Tibial artery (tissue), 4 donors: ENCODE data around the gene TGIF2.

ENCODE experiments used
- DNase-seq, 2 donors: peaks; one replicate each; pipeline ENCODE4 v3.0.0-alpha.2; 2019
- H3K27ac ChIP-seq, 2 donors: fragments of 200-600 bp; sonication (generic) in 1 of 2; 1 replicate in 1 of 2; 2 replicates in 1 of 2; pipeline ENCODE4 v1.5.1; 2018 to 2019; ENCODE audit warnings: mild to moderate bottlenecking in 1 of 2
- H3K27me3 ChIP-seq, 2 donors: fragments of 200-600 bp; sonication (generic) in 1 of 2; one replicate each; pipeline versions ENCODE4 v1.5.1 to v1.6.0; 2016 to 2019
- H3K36me3 ChIP-seq, 3 donors: fragments of 200-600 bp; sonication (generic) in 2 of 3; one replicate each; pipeline ENCODE4 v1.5.1; 2016 to 2019; ENCODE audit warnings: mild to moderate bottlenecking in 2 of 3
- H3K4me1 ChIP-seq, 4 donors: fragments of 200-600 bp; sonication (generic) in 2 of 4; 1 replicate in 3 of 4; 2 replicates in 1 of 4; pipeline ENCODE4 v1.5.1; 2016 to 2019
- H3K4me3 ChIP-seq, 2 donors: fragments of 200-600 bp; sonication (generic) in 1 of 2; 1 replicate in 1 of 2; 2 replicates in 1 of 2; pipeline ENCODE4 v1.5.1; 2018 to 2019; ENCODE audit warnings: mild to moderate bottlenecking in 2 of 2
- H3K9me3 ChIP-seq, 3 donors: fragments of 200-600 bp; sonication (generic) in 1 of 3; one replicate each; pipeline ENCODE4 v1.5.1; 2016 to 2019
- CTCF ChIP-seq, 2 experiments: fragments of 200-600 bp in 1 of 2; fragments of 450-650 bp in 1 of 2; IDR thresholded peaks; one replicate each; pipeline ENCODE4 v1.5.1; 2017 to 2019; ENCODE audit warnings: antibody characterized with exemption in 2 of 2, mild to moderate bottlenecking in 1 of 2, moderate library complexity in 1 of 2
- intact Hi-C: fragments of 100-400 bp; cut with DNase I; formaldehyde crosslinking; loops from one replicate; pipeline ENCODE4 v1.15.0; 2023; ENCODE audit warnings: low total_unique reads

Gene TGIF2

GRCh38 chr20:36528176-36528874, 45.1 kb upstream of the TGIF2 start:
- H3K27me3 ChIP-seq: no peaks in the 10 kb centered on the region
- intact Hi-C loops: no loop called here
- no peak overlapping the region for H3K4me3 ChIP-seq
- peaks cover 45 to 57% (median 54%) of the 10 kb centered on the region in 3 donors for H3K36me3 ChIP-seq
- peak overlapping the region in 1 of 2 donors; percentile 8 for H3K27ac ChIP-seq
- peak in 1 of 2 donors; percentile 49 for DNase-seq
- H3K9me3 ChIP-seq: no peaks in the 10 kb centered on the region
- H3K4me1 ChIP-seq: peaks cover 0 to 12% (median 3%) of the 10 kb centered on the region in 4 donors
- no peak for TF ChIP-seq CTCF (IDR thresholded peaks at IDR 0.05)

GRCh38 chr20:36528875-36529417, 44.5 kb upstream of the TGIF2 start:
- peak in 1 of 2 donors; percentile 51 for DNase-seq
- intact Hi-C loops: no loop called here
- TF ChIP-seq CTCF (IDR thresholded peaks at IDR 0.05): no peak
- H3K4me3 ChIP-seq: no peak overlapping the region
- no peaks in the 10 kb centered on the region for H3K9me3 ChIP-seq
- H3K36me3 ChIP-seq: peaks cover 40 to 51% (median 50%) of the 10 kb centered on the region in 3 donors
- no peaks in the 10 kb centered on the region for H3K27me3 ChIP-seq
- peaks cover 0 to 5% (median 0%) of the 10 kb centered on the region in 4 donors for H3K4me1 ChIP-seq
- H3K27ac ChIP-seq: no peak overlapping the region

- Histone ChIP-seq H3K27ac (no peak overlapping the region), H3K4me1 (peaks cover 0 to 18% (median 2%) of the 10 kb centered on the region in 4 donors), H3K36me3 (peaks cover 12 to 16% (median 16%) of the 10 kb centered on the region in 3 donors), H3K9me3 (no peaks in the 10 kb centered on the region), H3K4me3 (no peak overlapping the region), H3K27me3 (no peaks in the 10 kb centered on the region)
- intact Hi-C loops: no loop called here
- no peak for TF ChIP-seq CTCF (IDR thresholded peaks at IDR 0.05)
- DNase-seq: peak; percentile 13 to 63
Observed at GRCh38 chr20:36532388-36532787, 41.0 kb upstream of the TGIF2 start.

- H3K36me3 ChIP-seq: peaks cover 8 to 12% (median 12%) of the 10 kb centered on the region in 3 donors
- no peaks in the 10 kb centered on the region for H3K27me3 ChIP-seq
- H3K4me1 ChIP-seq: peaks cover 0 to 22% (median 4%) of the 10 kb centered on the region in 4 donors
- no peaks in the 10 kb centered on the region for H3K9me3 ChIP-seq
- intact Hi-C loops: no loop called here
- H3K4me3 ChIP-seq: no peak overlapping the region
- H3K27ac ChIP-seq: no peak overlapping the region
- DNase-seq: peak in 1 of 2 donors; percentile 54
- no peak for TF ChIP-seq CTCF (IDR thresholded peaks at IDR 0.05)
Observed at GRCh38 chr20:36532822-36533221, 40.6 kb upstream of the TGIF2 start.

DNA sequence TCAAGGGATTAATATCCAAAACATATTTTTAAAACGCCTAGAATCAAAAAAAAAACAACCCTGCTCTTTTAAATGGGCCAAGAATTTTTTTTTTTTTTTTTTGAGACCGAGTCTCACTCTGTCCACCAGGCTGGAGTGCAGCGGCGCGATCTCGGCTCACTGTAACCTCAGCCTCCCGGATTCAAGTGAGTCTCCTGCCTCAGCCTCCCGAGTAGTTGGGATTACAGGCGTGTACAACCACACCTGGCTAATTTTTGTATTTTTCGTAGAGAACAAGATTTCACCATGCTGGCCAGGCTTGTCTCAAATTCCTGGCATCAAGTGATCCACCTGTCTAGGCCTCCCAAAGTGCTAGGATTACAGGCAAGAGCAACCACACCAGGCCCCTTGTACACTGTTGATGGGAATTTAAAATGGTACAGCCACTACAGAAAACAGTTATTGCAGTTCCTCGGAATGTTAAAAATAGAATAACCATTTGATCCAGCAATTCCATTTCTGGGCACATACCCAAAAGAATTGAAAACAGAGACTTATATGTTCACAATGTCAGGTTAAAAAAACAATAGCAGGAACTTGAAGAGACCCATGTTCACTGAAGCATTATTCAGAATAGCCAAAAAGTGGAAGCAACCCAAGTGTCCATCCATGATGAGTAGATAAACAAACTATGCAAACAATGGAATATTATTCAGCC, 35.2 kb upstream of the TGIF2 start:
- H3K27ac ChIP-seq: peak overlapping the region; percentile 97 to 99
- intact Hi-C loops: no loop called here
- peak; percentile 19 to 66 for DNase-seq
- peak in 1 of 2 experiments; percentile 19 for TF ChIP-seq CTCF (IDR thresholded peaks at IDR 0.05)
- H3K36me3 ChIP-seq: peaks cover 0 to 5% (median 4%) of the 10 kb centered on the region in 3 donors
- peaks cover 0 to 54% (median 22%) of the 10 kb centered on the region in 4 donors for H3K4me1 ChIP-seq
- H3K9me3 ChIP-seq: no peaks in the 10 kb centered on the region
- no peaks in the 10 kb centered on the region for H3K27me3 ChIP-seq
- peak overlapping the region in 1 of 2 donors; percentile 85 for H3K4me3 ChIP-seq
